Measurements from ENCODE around the gene FGFBP1. TPM values are rescaled to one million over a fixed set of nuclear protein-coding genes. Genes with fewer than 3 reads are reported as not detected.

Gene FGFBP1
- polyA plus RNA-seq, 1 experiment = not detected

DNA sequence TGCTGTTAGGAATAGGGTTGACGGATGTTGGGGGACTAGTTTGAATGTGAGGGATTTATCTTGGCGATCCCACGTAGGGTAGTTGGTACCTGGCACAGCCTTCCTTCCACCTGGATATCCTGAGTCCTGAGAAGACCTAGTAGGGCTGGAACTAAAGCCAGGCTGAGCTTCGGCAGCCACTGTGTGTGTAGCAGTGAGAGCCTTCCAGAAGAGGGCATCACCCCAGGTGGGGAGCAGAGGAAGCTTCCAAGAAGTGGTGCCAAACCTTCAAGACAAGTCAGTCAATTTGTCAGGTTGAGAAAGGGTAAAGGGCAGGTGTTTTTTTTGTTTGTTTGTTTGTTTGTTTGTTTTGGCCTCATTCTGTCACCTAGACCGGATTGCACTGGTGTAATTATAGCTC, 25.6 kb upstream of the FGFBP1 start:
- H3K27me3 ChIP-seq (ENCODE audit: control insufficient read depth, insufficient read depth, low read length) = peaks cover 11% of the 10 kb centered on the region
- ChIA-PET CTCF (interaction anchor here (0.6 to 3.4 kb wide), 4 partner anchors 8 to 300 kb away, joined by 3 to 18 read pairs (median 7); no protein-coding TSS in a partner anchor), POLR2A (no interaction called here)
- TF ChIP-seq CTCF (IDR thresholded peaks at IDR 0.05; ENCODE audit: low read depth, low read length) = no peak
- H3K9me3 ChIP-seq (ENCODE audit: control insufficient read depth, insufficient read depth, low read length) = no peaks in the 10 kb centered on the region
- no peak for DNase-seq (ENCODE audit: low read depth, low spot score)
- H3K27ac ChIP-seq (ENCODE audit: low read depth, low read length) = no peak overlapping the region
- no peak overlapping the region for H3K4me3 ChIP-seq (ENCODE audit: low read depth, low read length)

DNA sequence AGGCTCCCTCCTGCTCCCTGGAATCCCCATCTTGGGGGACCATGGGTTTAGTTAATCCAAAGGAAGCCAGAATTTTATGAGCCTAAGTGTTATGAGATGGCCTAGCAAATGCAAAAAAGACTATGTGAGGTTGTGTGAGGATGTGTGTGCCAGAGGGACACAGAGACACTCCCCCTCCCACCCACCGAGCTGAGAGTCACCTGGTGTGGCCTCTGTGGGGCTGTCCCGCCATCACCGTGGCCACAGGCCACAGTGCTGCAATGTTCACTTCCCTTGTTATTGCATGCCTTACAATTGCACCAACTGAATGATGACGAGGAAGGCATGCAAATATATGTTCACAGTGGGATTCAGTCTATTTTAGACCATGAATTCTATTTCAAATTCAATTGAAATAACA, 25.0 kb upstream of the FGFBP1 start:
- no peak for DNase-seq (ENCODE audit: low read depth, low spot score)
- POLR2A ChIA-PET = no interaction called here

DNA sequence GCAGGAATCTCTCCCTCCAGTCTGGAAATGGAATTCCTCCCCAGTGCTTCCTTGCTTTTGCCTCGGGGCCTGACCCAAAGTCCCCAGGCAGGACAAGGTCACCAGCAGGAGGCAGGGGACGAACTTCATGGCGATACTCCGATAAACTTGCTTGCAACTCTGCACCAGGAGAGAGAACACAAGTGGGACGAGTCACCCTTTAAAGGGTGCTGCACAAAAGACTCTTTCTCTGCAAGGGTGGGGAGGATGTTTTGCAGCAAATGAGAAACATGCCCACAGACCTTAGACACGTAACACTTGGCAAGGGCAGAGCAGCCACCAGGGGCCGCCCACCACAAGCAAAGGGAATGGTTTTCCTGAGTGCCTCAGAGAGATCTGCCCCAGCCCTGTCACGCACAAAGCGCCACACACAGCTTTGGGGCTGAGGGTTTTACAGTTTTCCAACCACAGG, 24.5 kb upstream of the FGFBP1 start, which contains the start of gene FGFBP2:
Gene FGFBP2 (minus strand): TSS at position 175 of the 451 bp plus-strand sequence. CDS start 46 bp downstream, at position 129.
- H3K27me3 ChIP-seq (ENCODE audit: control insufficient read depth, insufficient read depth, low read length) = peaks cover 15% of the 10 kb centered on the region
- CTCF ChIA-PET = interaction anchor here (1.1 to 3.4 kb wide), 5 partner anchors 33 to 301 kb away, joined by 4 to 18 read pairs (median 10); no protein-coding TSS in a partner anchor
- no peak within 1 kb of the TSS for H3K27ac ChIP-seq (ENCODE audit: low read depth, low read length)
- no peak within 1 kb of the TSS for H3K4me3 ChIP-seq (ENCODE audit: low read depth, low read length)
- DNase-seq (ENCODE audit: low read depth, low spot score) = no peak
- TF ChIP-seq CTCF (IDR thresholded peaks at IDR 0.05; ENCODE audit: low read depth, low read length) = peak; percentile 57
- POLR2A ChIA-PET = no interaction called here
- H3K9me3 ChIP-seq (ENCODE audit: control insufficient read depth, insufficient read depth, low read length) = no peaks in the 10 kb centered on the region

More for the DNA sequence above, 25.0 kb upstream of the FGFBP1 start:
- H3K27me3 ChIP-seq (ENCODE audit: control insufficient read depth, insufficient read depth, low read length) = peaks cover 11% of the 10 kb centered on the region
- H3K9me3 ChIP-seq (ENCODE audit: control insufficient read depth, insufficient read depth, low read length) = no peaks in the 10 kb centered on the region
- H3K27ac ChIP-seq (ENCODE audit: low read depth, low read length) = no peak overlapping the region
- CTCF ChIA-PET = interaction anchor here (1.1 to 3.4 kb wide), 5 partner anchors 32 to 301 kb away, joined by 4 to 18 read pairs (median 10); no protein-coding TSS in a partner anchor
- TF ChIP-seq CTCF (IDR thresholded peaks at IDR 0.05; ENCODE audit: low read depth, low read length) = no peak
- H3K4me3 ChIP-seq (ENCODE audit: low read depth, low read length) = no peak overlapping the region

DNA sequence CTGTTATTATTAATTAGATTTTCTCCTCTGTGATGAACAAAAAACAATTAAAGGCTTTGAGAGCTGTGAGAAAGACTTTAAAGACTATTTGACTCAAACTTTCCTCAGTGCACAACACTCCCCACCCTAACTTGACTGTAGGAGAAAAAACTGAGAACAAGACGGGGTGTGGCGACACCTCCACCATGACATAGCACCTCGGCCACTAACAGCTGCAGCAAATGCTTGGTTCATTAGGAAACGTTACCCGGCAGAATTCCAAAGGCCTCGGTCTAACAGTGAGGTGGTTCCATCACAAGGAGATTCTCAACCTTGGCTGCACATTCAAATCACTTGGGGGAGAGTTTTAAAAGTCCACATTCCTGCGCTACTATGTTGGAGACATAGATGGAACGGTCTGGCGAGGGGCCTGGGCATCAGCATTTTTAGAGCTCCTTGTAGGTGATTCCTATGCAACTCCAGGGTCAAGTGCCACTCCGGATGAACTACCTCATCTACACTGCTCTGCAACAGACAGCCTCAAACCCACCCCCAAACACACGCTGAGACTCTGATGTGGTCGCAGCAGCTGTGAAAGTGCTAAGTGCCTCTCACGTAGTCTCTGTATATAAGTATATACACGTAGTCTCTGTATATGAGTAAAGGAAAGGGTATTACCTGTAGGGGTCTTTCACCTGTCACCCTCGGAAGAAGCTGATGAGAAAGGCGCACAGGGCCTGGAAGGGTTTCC, 23.4 kb upstream of the FGFBP1 start:
- Histone ChIP-seq H3K27me3 (ENCODE audit: control insufficient read depth, insufficient read depth, low read length) (peaks cover 15% of the 10 kb centered on the region), H3K4me3 (ENCODE audit: low read depth, low read length) (no peak overlapping the region), H3K27ac (ENCODE audit: low read depth, low read length) (no peak overlapping the region), H3K9me3 (ENCODE audit: control insufficient read depth, insufficient read depth, low read length) (no peaks in the 10 kb centered on the region)
- ChIA-PET POLR2A (no interaction called here), CTCF (interaction anchor here (0.6 to 3.4 kb wide), 8 partner anchors 18 to 504 kb away, joined by 3 to 18 read pairs (median 4); no protein-coding TSS in a partner anchor)
- no peak for DNase-seq (ENCODE audit: low read depth, low spot score)
- no peak for TF ChIP-seq CTCF (IDR thresholded peaks at IDR 0.05; ENCODE audit: low read depth, low read length)

DNA sequence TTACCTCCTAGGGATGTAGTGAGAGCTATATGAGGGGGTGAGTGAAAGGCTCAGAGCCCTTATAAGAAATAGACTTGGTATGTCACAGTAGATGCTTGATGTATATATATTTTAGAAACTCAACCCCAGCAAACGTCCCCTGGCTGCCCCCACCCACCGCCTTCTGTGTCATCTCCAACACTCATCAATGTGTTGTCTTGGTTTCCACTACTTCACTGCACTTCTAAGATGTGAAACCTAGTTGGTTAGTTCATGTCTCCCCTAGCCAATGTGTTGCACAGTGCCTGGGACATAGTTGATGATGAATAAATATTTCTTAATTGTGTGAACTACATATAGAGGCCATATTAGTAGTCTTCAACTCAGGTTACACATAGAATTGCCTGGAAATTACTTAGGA, 20.0 kb upstream of the FGFBP1 start:
- peaks cover 7% of the 10 kb centered on the region for H3K27me3 ChIP-seq (ENCODE audit: control insufficient read depth, insufficient read depth, low read length)
- TF ChIP-seq CTCF (IDR thresholded peaks at IDR 0.05; ENCODE audit: low read depth, low read length) = no peak
- no peak for DNase-seq (ENCODE audit: low read depth, low spot score)
- no peak overlapping the region for H3K27ac ChIP-seq (ENCODE audit: low read depth, low read length)
- ChIA-PET POLR2A (no interaction called here), CTCF (interaction anchor here (1.0 to 1.6 kb wide), 4 partner anchors 75 to 479 kb away, joined by 3 to 27 read pairs (median 12); no protein-coding TSS in a partner anchor)
- no peaks in the 10 kb centered on the region; the same call in 1 of the 2 replicates for H3K9me3 ChIP-seq (ENCODE audit: control insufficient read depth, insufficient read depth, low read length)
- H3K4me3 ChIP-seq (ENCODE audit: low read depth, low read length) = no peak overlapping the region

Measured in AG04450 (cell line).